HG03460 (cell line): ENCODE data around the gene D2HGDH.
"Not testable (repeated sequence)": the region's sequence is repeated elsewhere in the genome, so short reads cannot be mapped to it uniquely, and the experiment has no call there.

ENCODE experiments used
- ATAC-seq: cut with Tn5 transposase; IDR thresholded peaks from one replicate; pipeline ENCODE4 v1.9.1; 2021; ENCODE audit not compliant: unreplicated experiment

The D2HGDH gene

GRCh38 chr2:241724975-241725870 is 9.2 kb upstream of the D2HGDH start:
- ATAC-seq, result no peak

GRCh38 chr2:241726459-241726858 is 8.0 kb upstream of the D2HGDH start:
- no peak for ATAC-seq

GRCh38 chr2:241728000-241728399 is 6.4 kb upstream of the D2HGDH start:
- no peak for ATAC-seq

DNA sequence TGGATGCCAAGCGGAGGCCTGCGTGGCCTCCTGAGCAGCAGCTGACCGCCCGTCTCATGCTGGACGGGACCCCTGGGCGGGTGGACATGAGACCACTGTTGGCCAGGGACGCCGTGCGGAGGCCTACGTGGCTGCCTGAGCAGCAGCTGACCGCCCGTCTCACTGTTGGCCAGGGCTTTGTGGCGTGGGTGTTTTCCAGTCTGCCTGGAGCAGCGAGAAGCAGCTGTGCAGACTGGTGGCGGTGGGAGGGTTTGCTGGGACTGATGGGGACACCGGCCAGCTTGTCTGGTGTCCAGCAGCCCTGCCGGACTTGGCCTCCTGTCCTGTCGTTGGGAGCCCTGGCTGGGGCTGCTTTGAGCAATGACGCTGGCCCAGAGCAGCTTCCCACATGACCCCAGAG is 5.8 kb upstream of the D2HGDH start:
- no peak for ATAC-seq

- ATAC-seq, result no peak
Observed at GRCh38 chr2:241729868-241730267, 4.6 kb upstream of the D2HGDH start.

DNA sequence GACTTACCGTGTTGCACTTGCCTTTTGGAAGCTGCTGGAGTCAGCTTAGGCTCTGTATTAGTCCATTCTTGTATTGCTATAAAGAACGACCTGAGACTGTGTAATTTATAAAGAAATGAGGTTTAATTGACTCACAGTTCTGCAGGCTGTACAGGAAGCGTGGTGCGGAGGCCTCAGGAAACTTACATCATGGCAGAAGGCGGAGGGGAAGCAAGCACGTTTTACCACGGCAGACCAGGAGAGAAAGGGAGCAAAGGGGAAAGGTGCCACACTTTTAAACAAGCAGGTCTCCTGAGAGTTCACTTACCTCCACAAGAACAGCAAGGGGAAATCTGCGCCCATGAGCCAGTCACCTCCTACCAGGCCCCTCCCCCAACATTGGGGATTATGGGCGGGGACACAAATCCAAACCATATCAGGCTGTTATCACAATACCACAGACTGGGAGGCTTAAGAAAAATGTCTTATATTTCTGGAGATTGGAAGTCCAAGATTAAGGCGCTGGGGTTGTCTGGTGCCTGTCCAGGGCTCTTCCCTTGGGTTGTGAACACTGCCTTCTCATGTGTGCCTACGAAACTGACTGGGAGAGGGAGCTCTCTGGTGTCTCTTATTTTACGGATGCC is 3.6 kb upstream of the D2HGDH start:
- ATAC-seq, result no peak

- ATAC-seq, result not testable (repeated sequence)
Observed at GRCh38 chr2:241732513-241733186, 1.8 kb upstream of the D2HGDH start.

GRCh38 chr2:241733391-241734207 is 831 bp upstream of the D2HGDH start:
- no peak for ATAC-seq

- ATAC-seq, result peak; percentile 15
Observed at GRCh38 chr2:241734208-241734466, 293 bp upstream of the D2HGDH start.

- no peak for ATAC-seq
Observed at GRCh38 chr2:241736111-241736510, 1.7 kb downstream of the D2HGDH start.

DNA sequence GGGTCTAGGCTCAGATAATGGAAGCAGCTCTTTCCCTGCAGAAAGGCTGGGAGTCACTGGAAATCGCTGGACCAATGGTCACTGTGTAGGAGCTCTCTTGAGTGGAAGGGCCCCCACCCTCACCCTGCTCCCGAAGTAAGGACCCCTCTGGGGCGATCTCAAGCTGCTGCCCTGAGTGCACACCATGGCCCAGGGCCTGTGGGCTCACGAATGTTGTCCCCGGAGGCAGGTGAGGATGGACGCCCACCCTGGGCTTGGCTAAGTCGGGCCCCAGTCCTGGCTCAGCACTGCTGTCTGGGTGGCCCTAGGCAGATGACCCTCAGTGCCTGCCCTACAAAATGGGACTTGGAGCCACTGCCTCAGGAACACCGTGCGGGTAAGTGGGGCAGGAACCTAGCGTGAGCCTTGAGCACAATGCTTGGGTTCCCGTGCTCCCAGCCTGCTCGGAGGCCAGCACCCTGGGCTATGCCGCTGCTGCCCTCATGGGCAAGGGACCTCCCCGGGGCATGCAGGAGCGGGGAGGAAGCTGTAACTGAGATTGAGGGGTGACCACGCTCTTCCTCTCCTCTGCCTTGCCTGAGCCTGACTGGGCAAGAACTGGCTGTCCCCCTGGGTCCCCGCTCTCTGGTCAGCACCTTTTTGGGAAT is 3.7 kb downstream of the D2HGDH start:
- ATAC-seq, result no peak

DNA sequence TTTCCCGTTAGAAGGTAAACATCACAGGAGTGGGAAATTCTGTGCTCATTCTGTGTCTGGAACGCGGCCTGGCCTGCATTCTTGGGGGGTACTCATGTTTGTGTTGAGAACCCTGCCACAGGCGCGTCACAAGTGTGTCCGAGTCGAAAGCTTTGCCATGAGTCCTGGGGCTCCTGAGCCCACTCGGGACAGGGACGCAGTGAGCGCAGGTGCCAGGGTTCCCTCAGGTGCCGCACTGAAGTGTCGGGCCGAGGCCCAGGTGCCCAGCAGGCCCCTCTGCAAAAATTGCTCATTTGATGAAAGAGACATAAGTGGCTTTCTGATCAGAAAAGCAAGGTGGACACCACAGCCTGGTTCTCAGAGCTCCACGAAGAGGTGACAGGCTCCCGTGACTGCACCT is 4.7 kb downstream of the D2HGDH start:
- no peak for ATAC-seq

GRCh38 chr2:241739651-241740050 is 5.2 kb downstream of the D2HGDH start:
- ATAC-seq, result no peak

- ATAC-seq, result no peak
Observed at GRCh38 chr2:241741016-241741415, 6.6 kb downstream of the D2HGDH start.

DNA sequence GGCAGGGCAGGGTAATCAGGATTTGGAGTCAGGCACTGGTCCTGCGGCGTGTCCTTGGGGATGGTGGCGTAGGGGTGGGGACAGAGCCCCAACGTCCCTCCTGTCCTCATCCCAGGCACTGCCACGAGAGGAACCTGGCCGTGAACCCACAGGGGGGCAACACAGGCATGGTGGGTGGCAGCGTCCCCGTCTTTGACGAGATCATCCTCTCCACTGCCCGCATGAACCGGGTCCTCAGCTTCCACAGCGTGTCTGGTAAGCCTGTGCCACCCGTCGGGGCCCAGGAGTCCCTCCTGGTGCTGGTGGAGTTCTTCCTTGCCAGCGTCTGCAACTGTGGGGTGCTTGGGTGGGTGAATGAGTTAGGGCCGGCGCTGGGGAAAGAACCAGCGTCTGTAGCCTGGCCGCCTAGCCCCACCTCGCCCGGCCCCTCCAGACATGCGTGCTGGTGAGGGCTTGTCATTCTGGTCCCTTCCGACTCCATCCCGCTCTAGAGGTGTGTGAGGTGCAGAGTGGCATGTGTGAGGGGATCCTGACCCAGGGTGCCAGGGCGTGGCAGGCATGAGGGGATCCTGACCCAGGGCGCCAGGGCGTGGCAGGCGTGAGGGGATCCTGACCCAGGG is 8.0 kb downstream of the D2HGDH start:
- no peak for ATAC-seq

DNA sequence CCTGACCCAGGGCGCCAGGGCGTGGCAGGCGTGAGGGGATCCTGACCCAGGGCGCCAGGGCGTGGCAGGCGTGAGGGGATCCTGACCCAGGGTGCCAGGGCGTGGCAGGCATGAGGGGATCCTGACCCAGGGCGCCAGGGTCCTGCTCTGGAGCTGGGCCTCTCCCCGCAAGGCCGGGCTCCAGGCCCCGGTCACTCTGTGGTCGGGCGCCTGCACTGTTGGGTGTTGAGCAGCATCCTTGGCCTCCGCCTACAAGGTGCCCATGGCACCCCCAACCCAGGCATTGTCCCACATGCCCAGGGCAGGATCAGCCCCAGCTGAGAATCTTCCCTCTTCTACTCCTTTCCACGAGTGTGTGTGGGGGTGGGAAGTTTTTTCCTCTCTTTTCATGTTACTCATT is 8.6 kb downstream of the D2HGDH start:
- not testable (repeated sequence) for ATAC-seq

DNA sequence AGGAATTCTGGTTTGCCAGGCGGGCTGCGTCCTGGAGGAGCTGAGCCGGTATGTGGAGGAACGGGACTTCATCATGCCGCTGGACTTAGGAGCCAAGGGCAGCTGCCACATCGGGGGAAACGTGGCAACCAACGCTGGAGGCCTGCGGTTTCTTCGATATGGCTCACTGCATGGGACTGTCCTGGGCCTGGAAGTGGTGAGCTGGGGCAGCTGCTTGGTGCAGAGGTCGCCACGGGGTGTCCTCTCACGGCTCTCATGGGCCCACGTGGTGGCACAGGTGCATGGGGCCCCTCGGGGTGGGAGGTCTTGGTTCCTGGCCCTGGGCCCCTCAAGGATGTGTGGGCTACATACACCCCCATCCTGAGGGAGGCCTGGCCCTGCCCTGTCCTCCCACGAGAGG is 9.2 kb downstream of the D2HGDH start:
- ATAC-seq, result no peak

DNA sequence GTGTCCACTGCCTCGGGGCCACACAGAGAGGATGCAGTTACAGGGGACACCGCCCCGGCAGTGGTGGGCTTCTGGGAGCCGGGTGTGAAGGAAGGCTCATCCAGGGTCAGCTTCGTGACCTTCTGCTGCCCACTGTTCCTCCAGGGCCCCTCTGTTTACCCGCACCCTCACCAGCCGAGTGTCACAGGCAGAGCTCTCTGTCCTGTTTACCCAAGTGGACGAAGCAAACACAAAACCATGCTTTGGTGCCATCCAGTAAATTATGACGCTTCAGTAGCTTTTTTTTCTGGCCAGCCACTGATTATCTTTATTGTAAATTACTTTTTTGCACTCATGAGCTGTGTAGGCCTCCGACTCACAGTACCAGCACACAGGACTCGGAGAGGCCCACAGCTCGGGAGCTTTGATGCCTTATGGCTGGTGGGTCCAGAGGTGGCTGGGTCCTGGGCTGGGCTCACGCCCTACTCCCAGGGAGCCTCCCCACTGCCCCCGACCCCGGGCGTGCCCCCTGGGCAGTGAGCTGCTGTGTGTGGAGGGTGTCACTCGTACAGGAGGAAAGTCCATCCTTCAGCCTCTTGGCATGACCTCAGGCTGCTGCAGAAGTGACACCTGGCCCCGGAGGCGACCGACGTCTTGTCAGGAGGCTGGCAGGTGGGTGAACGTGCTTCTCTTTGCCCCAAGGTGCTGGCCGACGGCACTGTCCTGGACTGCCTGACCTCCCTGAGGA is 9.8 kb downstream of the D2HGDH start:
- ATAC-seq, result no peak

GRCh38 chr2:241745276-241745675 is 10.8 kb downstream of the D2HGDH start:
- ATAC-seq, result no peak

- ATAC-seq, result no peak
Observed at GRCh38 chr2:241746084-241746483, 11.7 kb downstream of the D2HGDH start.
